GM20000 (cell line): ENCODE measurements around the gene CORIN.

Source experiments
- DNase-seq: peaks from one replicate; pipeline ENCODE4 v3.0.0; 2012; ENCODE audit warnings: low spot score
- TF ChIP-seq, protein P1 (sequence below): IDR thresholded peaks from 2 replicates; pipeline ENCODE4 v1.5.1; 2012; ENCODE audit warnings: mild to moderate bottlenecking, control low read depth; ENCODE audit errors: extremely low read depth, missing control alignments

CORIN gene

DNA sequence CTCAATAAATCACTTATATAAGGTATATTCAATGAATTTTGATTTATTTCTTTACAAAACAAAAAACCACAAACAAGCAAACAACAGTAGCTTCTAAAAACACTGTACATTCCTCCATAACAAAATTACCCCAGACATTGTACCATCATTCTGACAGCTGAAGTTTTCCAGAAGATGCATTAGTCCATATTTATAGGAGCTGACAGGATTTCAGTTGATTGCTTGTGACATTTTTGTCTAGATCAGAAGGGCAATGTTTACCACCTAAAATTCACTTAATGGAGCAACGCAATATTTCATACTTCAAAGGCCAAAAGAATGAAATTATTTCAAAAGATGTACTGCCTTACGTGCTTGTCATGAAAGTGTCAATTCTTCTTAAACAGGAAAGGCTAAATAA lies 185.8 kb downstream of the CORIN start:
- no peak for DNase-seq
- TF ChIP-seq, protein P1, sequence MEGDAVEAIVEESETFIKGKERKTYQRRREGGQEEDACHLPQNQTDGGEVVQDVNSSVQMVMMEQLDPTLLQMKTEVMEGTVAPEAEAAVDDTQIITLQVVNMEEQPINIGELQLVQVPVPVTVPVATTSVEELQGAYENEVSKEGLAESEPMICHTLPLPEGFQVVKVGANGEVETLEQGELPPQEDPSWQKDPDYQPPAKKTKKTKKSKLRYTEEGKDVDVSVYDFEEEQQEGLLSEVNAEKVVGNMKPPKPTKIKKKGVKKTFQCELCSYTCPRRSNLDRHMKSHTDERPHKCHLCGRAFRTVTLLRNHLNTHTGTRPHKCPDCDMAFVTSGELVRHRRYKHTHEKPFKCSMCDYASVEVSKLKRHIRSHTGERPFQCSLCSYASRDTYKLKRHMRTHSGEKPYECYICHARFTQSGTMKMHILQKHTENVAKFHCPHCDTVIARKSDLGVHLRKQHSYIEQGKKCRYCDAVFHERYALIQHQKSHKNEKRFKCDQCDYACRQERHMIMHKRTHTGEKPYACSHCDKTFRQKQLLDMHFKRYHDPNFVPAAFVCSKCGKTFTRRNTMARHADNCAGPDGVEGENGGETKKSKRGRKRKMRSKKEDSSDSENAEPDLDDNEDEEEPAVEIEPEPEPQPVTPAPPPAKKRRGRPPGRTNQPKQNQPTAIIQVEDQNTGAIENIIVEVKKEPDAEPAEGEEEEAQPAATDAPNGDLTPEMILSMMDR: no peak

DNA sequence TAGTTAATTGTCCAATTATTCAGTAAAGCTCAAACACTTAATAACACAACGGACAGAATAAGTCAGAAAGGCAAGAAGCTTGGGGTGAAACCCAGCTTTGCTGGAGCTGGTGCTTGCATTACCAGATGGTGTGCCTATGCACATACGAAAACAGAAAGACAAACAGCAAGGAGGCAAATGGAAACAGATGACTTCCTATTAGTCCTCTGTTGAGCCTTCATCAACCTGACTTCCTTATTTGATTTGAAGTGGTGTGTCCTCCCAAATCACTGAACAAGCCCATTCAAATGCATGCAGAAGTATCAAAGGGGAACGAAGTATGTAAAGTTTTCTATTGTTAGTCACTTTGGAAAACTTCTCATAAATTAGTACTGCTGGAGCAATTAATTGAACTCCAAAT lies 186.6 kb downstream of the CORIN start:
- TF ChIP-seq, protein P1: no peak

GRCh38 chr4:47650584-47651130 lies 187.2 kb downstream of the CORIN start:
- DNase-seq: no peak
- TF ChIP-seq, protein P1: no peak

More for the DNA sequence above, 186.6 kb downstream of the CORIN start:
- no peak for DNase-seq

GRCh38 chr4:47647544-47647943 lies 190.3 kb downstream of the CORIN start:
- TF ChIP-seq, protein P1: no peak
- DNase-seq: no peak

DNA sequence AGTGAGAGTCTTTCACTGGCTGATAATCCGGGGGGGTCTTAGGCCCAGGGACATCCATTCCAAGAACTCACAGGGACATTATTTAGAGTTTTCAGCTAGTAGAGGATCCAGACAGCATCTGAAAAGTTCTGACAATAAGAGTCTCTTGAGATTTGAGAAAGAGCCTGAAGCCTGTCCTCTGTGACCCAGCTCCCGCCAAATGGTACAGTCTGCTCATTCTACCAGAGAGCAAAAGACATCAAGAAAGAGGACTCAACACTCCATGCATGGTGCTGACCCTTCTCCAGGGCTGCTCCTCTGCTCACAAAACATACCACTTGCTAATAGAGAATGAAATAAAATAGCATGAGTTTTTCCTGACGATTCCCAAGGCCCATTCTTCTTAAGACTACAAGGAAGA lies 190.8 kb downstream of the CORIN start:
- TF ChIP-seq, protein P1: no peak
- no peak for DNase-seq

DNA sequence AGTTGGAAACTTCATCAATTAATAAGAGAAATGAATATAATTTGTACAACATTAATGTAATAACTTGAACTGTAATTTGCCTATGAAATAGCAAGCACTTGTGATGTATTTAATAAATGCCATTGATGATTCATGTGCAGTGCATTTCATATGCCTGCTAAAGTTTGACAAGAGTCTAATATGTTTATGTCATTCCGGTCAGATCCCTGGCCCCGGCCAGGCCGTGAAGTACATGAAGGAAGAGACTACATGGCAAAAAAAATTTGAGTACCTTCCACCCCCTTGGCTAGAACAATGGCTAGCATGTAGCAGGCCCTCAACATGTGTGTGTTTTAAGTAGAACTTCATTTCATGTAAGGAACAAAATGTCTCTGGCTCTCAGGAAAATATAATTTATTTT lies 191.5 kb downstream of the CORIN start:
- DNase-seq: no peak
- TF ChIP-seq, protein P1: no peak

GRCh38 chr4:47643845-47644244 lies 194.0 kb downstream of the CORIN start:
- DNase-seq: no peak
- TF ChIP-seq, protein P1: no peak
